Mesenchymal stem cell (in vitro differentiated cells and primary cell): ENCODE results near the gene ANKRD55.

Experiments used
- DNase-seq: peaks from one replicate; pipeline ENCODE4 v3.0.0-alpha.2; 2013
- H2AFZ ChIP-seq: one replicate; pipeline ENCODE4 v1.6.1; 2013; ENCODE audit warnings: low read depth, mild to moderate bottlenecking, control low read depth, inconsistent platforms, low read length, moderate library complexity
- H2AK5ac ChIP-seq: 2 replicates; pipeline ENCODE4 v1.6.1; 2013; ENCODE audit warnings: low read length, moderate library complexity, mild to moderate bottlenecking, inconsistent platforms; ENCODE audit not compliant: severe bottlenecking
- H2BK120ac ChIP-seq: one replicate; pipeline ENCODE4 v1.6.1; 2013; ENCODE audit warnings: low read depth, mild to moderate bottlenecking, inconsistent platforms, low read length, moderate library complexity
- H2BK12ac ChIP-seq, 2 experiments: one replicate each; pipeline ENCODE4 v1.6.1; 2013; ENCODE audit warnings: inconsistent platforms in 2 of 2, low read length in 2 of 2, mild to moderate bottlenecking in 2 of 2, moderate library complexity in 2 of 2, control low read depth in 1 of 2
- H2BK15ac ChIP-seq: one replicate; pipeline ENCODE4 v1.6.1; 2013; ENCODE audit warnings: mild to moderate bottlenecking, low read depth, inconsistent platforms; ENCODE audit not compliant: poor library complexity, severe bottlenecking
- H2BK5ac ChIP-seq: 2 replicates; pipeline ENCODE4 v1.6.1; 2013; ENCODE audit warnings: low read depth, mild to moderate bottlenecking, low read length, control low read depth, inconsistent platforms; ENCODE audit not compliant: poor library complexity, severe bottlenecking
- H3K14ac ChIP-seq, 2 experiments: one replicate each; pipeline ENCODE4 v1.6.1; 2013; ENCODE audit warnings: inconsistent platforms in 2 of 2, low read length in 2 of 2, control low read depth in 1 of 2, mild to moderate bottlenecking in 1 of 2, moderate library complexity in 1 of 2
- H3K18ac ChIP-seq, 2 experiments: one replicate each; pipeline ENCODE4 v1.6.1; 2013; ENCODE audit warnings: inconsistent platforms in 2 of 2, low read length in 2 of 2, control low read depth in 1 of 2, low read depth in 1 of 2, mild to moderate bottlenecking in 1 of 2
- H3K23ac ChIP-seq, 2 experiments: one replicate each; pipeline ENCODE4 v1.6.1; 2013; ENCODE audit warnings: inconsistent platforms in 2 of 2, low read length in 2 of 2, mild to moderate bottlenecking in 2 of 2, moderate library complexity in 2 of 2, control low read depth in 1 of 2
- H3K27ac ChIP-seq: 2 replicates; pipeline ENCODE4 v1.5.1; 2013; ENCODE audit warnings: mild to moderate bottlenecking, moderate library complexity, low read length, control low read depth, inconsistent platforms; ENCODE audit not compliant: poor library complexity, severe bottlenecking
- H3K27me3 ChIP-seq, 2 experiments: 2 replicates each; pipeline versions ENCODE4 v1.6.1 to v1.7.0; 2013; ENCODE audit warnings: low read length in 2 of 2, mild to moderate bottlenecking in 2 of 2, moderate library complexity in 2 of 2, control low read depth in 1 of 2, inconsistent platforms in 1 of 2; ENCODE audit not compliant: control insufficient read depth in 1 of 2, insufficient read depth in 1 of 2
- H3K36me3 ChIP-seq, 2 experiments: 2 replicates each; pipeline versions ENCODE4 v1.6.1 to v1.7.0; 2013; ENCODE audit warnings: low read length in 2 of 2, control low read depth in 1 of 2, inconsistent platforms in 1 of 2, low read depth in 1 of 2, mild to moderate bottlenecking in 1 of 2; ENCODE audit not compliant: insufficient read depth in 2 of 2, control insufficient read depth in 1 of 2
- H3K4ac ChIP-seq, 2 experiments: one replicate each; pipeline ENCODE4 v1.6.1; 2013; ENCODE audit warnings: inconsistent platforms in 2 of 2, low read length in 2 of 2, mild to moderate bottlenecking in 2 of 2, moderate library complexity in 2 of 2, control low read depth in 1 of 2, low read depth in 1 of 2
- H3K4me1 ChIP-seq: 2 replicates; pipeline ENCODE4 v1.6.1; 2013; ENCODE audit warnings: low read depth, low read length, control low read depth; ENCODE audit not compliant: control insufficient read depth, insufficient read depth
- H3K4me2 ChIP-seq: 2 replicates; pipeline ENCODE4 v1.6.1; 2013; ENCODE audit warnings: low read length, mild to moderate bottlenecking, inconsistent platforms; ENCODE audit not compliant: poor library complexity, severe bottlenecking
- H3K4me3 ChIP-seq, 2 experiments: 2 replicates each; pipeline versions ENCODE4 v1.5.1 to v1.7.0; 2013; ENCODE audit warnings: low read length in 2 of 2, mild to moderate bottlenecking in 2 of 2, control low read depth in 1 of 2, low read depth in 1 of 2; ENCODE audit not compliant: insufficient read depth in 1 of 2
- H3K79me1 ChIP-seq: replicated peaks from 2 replicates; pipeline ENCODE4 v1.6.1; 2013; ENCODE audit warnings: mild to moderate bottlenecking, control low read depth, low read length, inconsistent platforms; ENCODE audit not compliant: poor library complexity, severe bottlenecking
- H3K9ac ChIP-seq: 2 replicates; pipeline ENCODE4 v1.7.0; 2013; ENCODE audit warnings: mild to moderate bottlenecking, low read length, moderate library complexity
- H3K9me3 ChIP-seq: 2 replicates; pipeline ENCODE4 v1.7.0; 2013; ENCODE audit warnings: mild to moderate bottlenecking, low read length; ENCODE audit not compliant: control insufficient read depth
- H4K8ac ChIP-seq: one replicate; pipeline ENCODE4 v1.6.1; 2013; ENCODE audit warnings: inconsistent platforms, mild to moderate bottlenecking, low read length, moderate library complexity
- H4K91ac ChIP-seq: one replicate; pipeline ENCODE4 v1.6.1; 2013; ENCODE audit warnings: mild to moderate bottlenecking, low read length, inconsistent platforms
- WGBS: methylation state at CpG from one replicate; pipeline ENCODE4 v1.1.7; 2013; ENCODE audit warnings: mixed read lengths; 5-methylcytosine and 5-hydroxymethylcytosine counted together

ANKRD55 gene

GRCh38 chr5:56101180-56101579 lies 131.9 kb downstream of the ANKRD55 start:
- Histone ChIP-seq H3K4me2 (no peak overlapping the region), H4K91ac (no peak overlapping the region)
- WGBS, result 98% methylated on average over 3 of the region's 3 CpGs

GRCh38 chr5:56100439-56101176 lies 132.5 kb downstream of the ANKRD55 start:
- H2BK5ac ChIP-seq, result no peak overlapping the region
- no peak overlapping the region for H2BK120ac ChIP-seq
- H3K4me1 ChIP-seq, result no peaks in the 10 kb centered on the region
- no peak for DNase-seq
- no peak overlapping the region for H4K91ac ChIP-seq
- H2BK12ac ChIP-seq, result no peak overlapping the region
- no peak overlapping the region for H3K18ac ChIP-seq
- H3K4ac ChIP-seq, result no peak overlapping the region
- H3K9ac ChIP-seq, result peak overlapping the region; percentile 41
- H3K9me3 ChIP-seq, result peaks cover 4% of the 10 kb centered on the region
- no peaks in the 10 kb centered on the region for H3K36me3 ChIP-seq
- H3K4me2 ChIP-seq, result no peak overlapping the region
- no peak overlapping the region for H2BK15ac ChIP-seq
- no peak overlapping the region for H3K4me3 ChIP-seq
- H3K23ac ChIP-seq, result no peak overlapping the region
- H3K14ac ChIP-seq, result no peak overlapping the region
- H3K79me1 ChIP-seq, result no peaks in the 10 kb centered on the region
- no peak overlapping the region for H3K27ac ChIP-seq
- no peaks in the 10 kb centered on the region for H3K27me3 ChIP-seq
- H4K8ac ChIP-seq, result no peak overlapping the region
- H2AFZ ChIP-seq, result no peak overlapping the region
- WGBS, result 100% methylated on average over 3 of the region's 3 CpGs
- no peak overlapping the region for H2AK5ac ChIP-seq

More at GRCh38 chr5:56101180-56101579, 131.9 kb downstream of the ANKRD55 start:
- Histone ChIP-seq H3K14ac (no peak overlapping the region), H2AK5ac (no peak overlapping the region), H2BK15ac (no peak overlapping the region), H3K4ac (no peak overlapping the region), H3K27me3 (no peaks in the 10 kb centered on the region), H2BK12ac (no peak overlapping the region), H3K4me1 (no peaks in the 10 kb centered on the region), H2BK5ac (no peak overlapping the region), H3K79me1 (no peaks in the 10 kb centered on the region), H4K8ac (no peak overlapping the region), H3K9ac (no peak overlapping the region), H3K36me3 (no peaks in the 10 kb centered on the region), H3K4me3 (no peak overlapping the region), H2AFZ (no peak overlapping the region), H3K18ac (no peak overlapping the region), H2BK120ac (no peak overlapping the region), H3K9me3 (peaks cover 4% of the 10 kb centered on the region), H3K27ac (no peak overlapping the region), H3K23ac (no peak overlapping the region)
- DNase-seq, result no peak

GRCh38 chr5:56099346-56099745 lies 133.8 kb downstream of the ANKRD55 start:
- Histone ChIP-seq H3K36me3 (no peaks in the 10 kb centered on the region), H2BK120ac (no peak overlapping the region), H4K91ac (no peak overlapping the region), H4K8ac (no peak overlapping the region), H3K9me3 (peaks cover 4% of the 10 kb centered on the region), H3K4me3 (no peak overlapping the region), H3K4ac (no peak overlapping the region), H2AFZ (no peak overlapping the region), H2AK5ac (no peak overlapping the region), H3K79me1 (no peaks in the 10 kb centered on the region), H3K27ac (no peak overlapping the region), H2BK15ac (no peak overlapping the region), H2BK5ac (no peak overlapping the region), H2BK12ac (no peak overlapping the region), H3K18ac (no peak overlapping the region), H3K4me2 (no peak overlapping the region), H3K14ac (no peak overlapping the region), H3K9ac (peak overlapping the region; percentile 41), H3K4me1 (no peaks in the 10 kb centered on the region), H3K27me3 (no peaks in the 10 kb centered on the region), H3K23ac (no peak overlapping the region)
- 86% methylated on average over 2 of the region's 2 CpGs for WGBS
- peak; percentile 35 for DNase-seq

GRCh38 chr5:56097055-56097454 lies 136.1 kb downstream of the ANKRD55 start:
- Histone ChIP-seq H2BK12ac (no peak overlapping the region), H4K8ac (no peak overlapping the region)

More at GRCh38 chr5:56097055-56097454, 136.1 kb downstream of the ANKRD55 start:
- no peak overlapping the region for H2BK15ac ChIP-seq
- H3K23ac ChIP-seq, result no peak overlapping the region
- no peak overlapping the region for H2AFZ ChIP-seq
- H3K27me3 ChIP-seq, result no peaks in the 10 kb centered on the region
- no peak overlapping the region for H2AK5ac ChIP-seq
- no peak overlapping the region for H3K4me2 ChIP-seq
- no peaks in the 10 kb centered on the region for H3K4me1 ChIP-seq
- no peak overlapping the region for H3K14ac ChIP-seq
- no peaks in the 10 kb centered on the region for H3K36me3 ChIP-seq
- DNase-seq, result no peak
- no peak overlapping the region for H3K9ac ChIP-seq
- no peak overlapping the region for H3K4ac ChIP-seq
- peaks cover 4% of the 10 kb centered on the region for H3K9me3 ChIP-seq
- H3K27ac ChIP-seq, result no peak overlapping the region
- H2BK5ac ChIP-seq, result no peak overlapping the region
- H3K18ac ChIP-seq, result no peak overlapping the region
- H3K79me1 ChIP-seq, result no peaks in the 10 kb centered on the region
- H3K4me3 ChIP-seq, result no peak overlapping the region
- no peak overlapping the region for H2BK120ac ChIP-seq
- H4K91ac ChIP-seq, result no peak overlapping the region
- WGBS, result 100% methylated on average over 3 of the region's 3 CpGs
